SHP77 treated with DMSO at 0.1 percent for 48 hours (cell line): Measurements from ENCODE around the gene NAT9.
A peak's percentile ranks its signal among the peaks of the same experiment; 100 is the strongest.

Experiments used
- DNase-seq: peaks from one replicate; lab custom pipeline; 2025; lab: John Stamatoyannopoulos, UW

Gene NAT9

GRCh38 chr17:74779948-74780400, 3.8 kb upstream of the NAT9 start:
- no peak for DNase-seq

- DNase-seq: no peak
These were observed 3.4 kb upstream of the NAT9 start for GRCh38 chr17:74779501-74779900.

GRCh38 chr17:74778960-74779359, 2.8 kb upstream of the NAT9 start:
- DNase-seq: no peak

GRCh38 chr17:74777901-74778515, 1.9 kb upstream of the NAT9 start:
- DNase-seq: no peak

GRCh38 chr17:74776990-74777389, 845 bp upstream of the NAT9 start:
- no peak for DNase-seq

- no peak for DNase-seq
These were observed 619 bp downstream of the NAT9 start for GRCh38 chr17:74775409-74776043.

- DNase-seq: no peak
These were observed 2.3 kb downstream of the NAT9 start for GRCh38 chr17:74773871-74774286.

- no peak for DNase-seq
These were observed 2.7 kb downstream of the NAT9 start for GRCh38 chr17:74773414-74773813.

- no peak for DNase-seq
These were observed 4.1 kb downstream of the NAT9 start for GRCh38 chr17:74772053-74772452.

- no peak for DNase-seq
These were observed 4.7 kb downstream of the NAT9 start for GRCh38 chr17:74771319-74771914.

GRCh38 chr17:74770498-74771318, 5.4 kb downstream of the NAT9 start:
- DNase-seq: peak; percentile 47

- DNase-seq: no peak
These were observed 6.2 kb downstream of the NAT9 start for GRCh38 chr17:74769856-74770497.

GRCh38 chr17:74769266-74769855, 6.8 kb downstream of the NAT9 start:
- no peak for DNase-seq

GRCh38 chr17:74768763-74769114, 7.4 kb downstream of the NAT9 start:
- DNase-seq: no peak

GRCh38 chr17:74768069-74768762, 7.9 kb downstream of the NAT9 start:
- DNase-seq: no peak

- no peak for DNase-seq
These were observed 9.0 kb downstream of the NAT9 start for GRCh38 chr17:74767111-74767516.

GRCh38 chr17:74766413-74766812, 9.7 kb downstream of the NAT9 start:
- DNase-seq: no peak

GRCh38 chr17:74764751-74765286, 11.3 kb downstream of the NAT9 start:
- no peak for DNase-seq

GRCh38 chr17:74763565-74764387, 12.4 kb downstream of the NAT9 start:
- DNase-seq: no peak

GRCh38 chr17:74761931-74762330, 14.2 kb downstream of the NAT9 start:
- DNase-seq: no peak
